Mononuclear cell (primary cell): ENCODE results near the gene PM20D2. TPM values are rescaled to one million over a fixed set of nuclear protein-coding genes. Genes with fewer than 3 reads are reported as not detected.

Experiments
- H3K27me3 ChIP-seq: 2 replicates; pipeline ENCODE4 v1.6.0; 2011; ENCODE audit warnings: low read length, control low read depth; ENCODE audit not compliant: insufficient read depth
- H3K4me1 ChIP-seq: 2 replicates; pipeline ENCODE4 v1.5.1; 2011; ENCODE audit warnings: mild to moderate bottlenecking, low read length, control low read depth; ENCODE audit not compliant: insufficient read depth
- H3K4me3 ChIP-seq: 2 replicates; pipeline ENCODE4 v1.5.1; 2011; ENCODE audit warnings: mild to moderate bottlenecking, low read length, moderate library complexity
- H3K9me3 ChIP-seq: 2 replicates; pipeline ENCODE4 v1.5.1; 2011; ENCODE audit warnings: low read depth, mild to moderate bottlenecking, control low read depth, low read length
- total RNA-seq: library from RNA; depleted of rRNA; stranded (reverse); fragments of >200 nt; gene quantifications from one replicate; pipeline ENCODE4 v1.2.3, GENCODE V29; 2012

The PM20D2 gene
- total RNA-seq, 1 donor = 6.1 TPM

DNA sequence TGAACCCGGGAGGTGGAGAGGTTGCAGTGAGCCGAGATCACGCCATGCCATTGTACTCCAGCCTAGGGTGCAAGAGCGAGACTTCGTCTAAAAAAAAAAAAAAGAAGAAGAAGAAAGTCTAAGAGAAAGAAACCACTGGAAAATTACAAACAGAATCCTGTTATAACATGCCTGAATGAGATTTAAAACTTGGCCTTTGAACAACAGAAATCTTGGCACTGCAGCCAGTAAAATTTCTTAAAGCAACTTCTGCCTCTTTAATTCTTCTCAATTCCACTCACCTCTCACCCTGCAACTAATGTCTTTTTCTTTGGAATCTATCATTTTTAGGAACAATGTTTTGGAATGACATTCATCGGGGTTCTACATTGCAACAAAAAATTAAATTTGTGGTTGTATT, 26.3 kb downstream of the PM20D2 start:
- Histone ChIP-seq H3K4me1 (no peaks in the 10 kb centered on the region), H3K4me3 (no peak overlapping the region), H3K9me3 (no peaks in the 10 kb centered on the region), H3K27me3 (no peaks in the 10 kb centered on the region)

DNA sequence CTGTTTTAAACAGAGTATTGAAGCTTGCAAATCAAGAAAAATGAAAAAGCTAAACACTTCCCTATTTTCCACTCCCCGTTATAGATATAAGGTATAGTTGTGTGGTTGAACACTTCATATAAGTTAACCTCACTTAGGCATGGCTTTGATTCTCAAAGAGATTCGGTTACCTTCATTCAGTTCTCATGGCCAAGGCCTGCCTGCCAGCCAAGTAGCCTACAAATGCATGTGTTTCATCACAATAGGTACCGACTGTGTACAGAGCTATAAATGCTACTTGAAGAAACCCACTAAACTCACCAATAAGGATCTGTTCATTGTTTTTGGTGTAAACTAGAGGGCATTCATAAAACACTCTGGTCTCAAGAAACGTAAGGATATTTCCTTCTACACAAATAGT, 27.8 kb downstream of the PM20D2 start:
- Histone ChIP-seq H3K27me3 (no peaks in the 10 kb centered on the region), H3K9me3 (no peaks in the 10 kb centered on the region), H3K4me1 (no peaks in the 10 kb centered on the region), H3K4me3 (no peak overlapping the region)

DNA sequence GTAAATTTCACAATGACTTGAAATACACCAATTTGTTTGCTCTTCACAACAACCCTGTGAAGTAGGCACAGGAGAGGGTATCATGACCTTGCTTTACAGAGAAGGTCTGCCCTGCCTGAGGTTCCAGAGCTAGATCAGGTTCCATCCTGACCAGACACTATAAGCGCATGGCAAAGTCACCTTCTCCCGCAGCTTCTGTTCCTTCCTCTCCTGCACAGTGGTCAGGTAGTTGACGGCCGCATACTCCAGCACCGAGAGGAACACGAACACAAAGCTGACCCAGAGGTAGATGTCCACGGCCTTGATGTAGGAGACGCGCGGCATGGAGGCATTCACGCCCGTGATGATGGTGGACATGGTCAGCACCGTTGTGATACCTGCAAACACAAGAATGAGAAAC, 34.3 kb downstream of the PM20D2 start:
- H3K4me1 ChIP-seq = no peaks in the 10 kb centered on the region
- H3K4me3 ChIP-seq = no peak overlapping the region
- H3K9me3 ChIP-seq = no peaks in the 10 kb centered on the region
- H3K27me3 ChIP-seq = no peaks in the 10 kb centered on the region

DNA sequence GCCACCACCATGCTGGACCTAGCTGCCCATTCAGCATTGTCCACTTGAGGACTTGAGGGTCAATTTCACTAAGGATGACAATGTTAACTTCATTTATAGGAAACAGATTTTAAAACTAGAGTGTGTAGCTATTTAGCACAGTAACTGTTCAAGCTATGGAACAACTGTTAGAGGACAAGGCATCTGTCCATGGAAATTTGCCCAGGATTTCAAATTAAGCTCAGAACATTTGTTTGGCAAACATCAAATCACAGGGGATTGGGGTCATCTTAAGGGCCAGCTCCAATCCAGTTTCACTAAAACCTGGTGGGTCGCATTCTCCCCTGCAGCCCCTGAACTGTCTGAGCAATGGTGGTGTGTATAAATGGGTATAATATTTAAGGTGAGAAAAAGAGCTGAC, 35.1 kb downstream of the PM20D2 start:
- no peak overlapping the region for H3K4me3 ChIP-seq
- no peaks in the 10 kb centered on the region for H3K27me3 ChIP-seq
- H3K4me1 ChIP-seq = no peaks in the 10 kb centered on the region
- H3K9me3 ChIP-seq = no peaks in the 10 kb centered on the region

DNA sequence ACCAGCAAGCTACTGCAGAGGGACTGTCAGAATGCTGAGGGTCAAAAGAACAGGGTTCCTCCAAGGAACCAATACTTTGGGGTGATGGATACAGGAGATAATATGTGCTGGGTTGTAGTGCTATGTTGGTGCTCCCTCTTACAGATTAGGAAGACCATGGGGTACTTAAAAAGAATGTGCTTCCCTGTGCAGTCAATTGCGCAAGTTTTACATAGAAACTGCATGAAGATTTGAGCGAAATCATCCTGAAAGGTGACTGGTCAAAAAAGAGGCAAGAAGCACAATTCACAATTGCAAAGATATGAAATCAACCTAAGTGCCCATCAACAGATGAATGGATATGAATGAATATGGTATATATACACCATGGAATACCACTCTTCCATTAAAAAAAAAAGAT, 37.4 kb downstream of the PM20D2 start:
- Histone ChIP-seq H3K4me1 (no peaks in the 10 kb centered on the region), H3K27me3 (no peaks in the 10 kb centered on the region), H3K9me3 (no peaks in the 10 kb centered on the region), H3K4me3 (no peak overlapping the region)

DNA sequence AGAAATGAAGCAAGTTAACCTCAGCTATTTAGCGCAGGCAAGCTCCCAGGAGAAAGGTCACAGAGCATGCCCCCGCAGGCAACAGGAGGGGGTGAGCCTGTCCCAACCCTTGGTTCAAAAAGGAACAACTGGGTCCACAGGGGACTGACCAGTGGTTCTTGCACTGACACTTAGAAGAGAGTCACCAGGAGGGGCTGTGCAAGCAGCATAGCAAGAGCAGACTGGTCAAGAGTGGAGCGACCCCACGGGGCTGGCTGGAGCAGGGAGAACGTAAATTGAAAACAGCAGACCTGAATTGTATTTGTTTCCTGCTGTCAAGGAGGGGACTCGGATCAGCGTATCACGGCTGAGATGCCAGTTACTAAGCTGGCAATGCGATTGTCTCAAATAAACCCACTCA, 38.5 kb downstream of the PM20D2 start:
- H3K27me3 ChIP-seq = no peaks in the 10 kb centered on the region
- no peak overlapping the region for H3K4me3 ChIP-seq
- H3K4me1 ChIP-seq = no peaks in the 10 kb centered on the region
- no peaks in the 10 kb centered on the region for H3K9me3 ChIP-seq

DNA sequence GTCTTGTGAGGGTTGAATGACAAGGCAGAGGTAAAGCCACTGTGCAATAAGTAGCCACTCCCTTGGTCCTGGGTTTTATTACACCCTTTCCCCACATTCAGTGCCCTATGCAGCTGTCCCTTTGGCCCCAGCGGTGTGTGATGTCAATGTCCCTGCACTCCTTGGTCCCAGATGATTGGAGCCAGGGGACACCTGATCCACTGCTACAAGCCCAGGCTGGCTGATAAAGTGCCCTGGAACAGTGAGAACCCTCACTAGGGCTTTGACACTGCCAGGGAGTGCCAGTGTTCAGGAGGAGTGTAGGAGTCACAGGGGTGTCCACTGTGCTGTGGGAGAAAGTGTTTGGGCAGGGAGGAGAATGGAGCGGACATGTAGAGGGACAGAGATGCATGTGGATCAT, 40.9 kb downstream of the PM20D2 start:
- Histone ChIP-seq H3K9me3 (no peaks in the 10 kb centered on the region), H3K27me3 (no peaks in the 10 kb centered on the region), H3K4me3 (no peak overlapping the region), H3K4me1 (no peaks in the 10 kb centered on the region)

DNA sequence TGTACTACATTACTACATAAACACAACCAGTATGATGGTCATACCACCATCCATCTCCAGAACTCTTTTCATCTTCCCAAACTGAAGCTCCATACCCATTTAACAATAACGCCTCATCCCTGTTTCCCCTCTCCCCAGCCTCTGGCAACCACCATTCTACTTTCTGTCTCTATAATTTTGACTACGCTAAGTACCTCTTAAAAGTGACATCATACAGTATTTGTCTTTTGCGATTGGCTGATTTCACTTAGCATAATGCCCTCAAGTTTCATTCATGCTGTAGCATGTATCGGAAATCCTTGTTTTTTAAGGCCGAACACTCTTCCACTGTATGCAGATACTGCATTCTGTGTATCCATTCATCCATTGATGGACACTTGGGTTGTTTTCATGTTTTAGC, 41.6 kb downstream of the PM20D2 start:
- Histone ChIP-seq H3K4me3 (no peak overlapping the region), H3K27me3 (no peaks in the 10 kb centered on the region), H3K9me3 (no peaks in the 10 kb centered on the region), H3K4me1 (no peaks in the 10 kb centered on the region)

DNA sequence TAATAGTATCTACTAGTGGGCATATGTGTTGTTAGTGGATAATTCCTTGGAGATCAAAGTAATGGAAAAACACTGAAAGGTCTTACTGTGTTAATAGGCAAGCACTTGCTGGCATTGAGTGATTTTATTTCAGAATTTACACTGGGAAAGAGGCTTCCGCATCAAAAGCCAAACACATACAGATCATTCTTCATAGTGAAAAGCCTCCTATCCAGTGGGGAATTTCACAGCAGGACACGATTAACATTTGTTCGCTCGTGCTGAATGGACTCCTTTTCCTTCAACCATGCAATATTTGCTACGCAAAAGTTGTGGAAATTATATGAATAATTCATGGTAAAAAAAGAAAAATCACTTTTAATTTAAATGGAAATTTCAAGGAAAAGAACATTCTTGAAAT, 44.9 kb downstream of the PM20D2 start:
- Histone ChIP-seq H3K4me1 (no peaks in the 10 kb centered on the region), H3K9me3 (peaks cover 8% of the 10 kb centered on the region), H3K4me3 (no peak overlapping the region), H3K27me3 (no peaks in the 10 kb centered on the region)

DNA sequence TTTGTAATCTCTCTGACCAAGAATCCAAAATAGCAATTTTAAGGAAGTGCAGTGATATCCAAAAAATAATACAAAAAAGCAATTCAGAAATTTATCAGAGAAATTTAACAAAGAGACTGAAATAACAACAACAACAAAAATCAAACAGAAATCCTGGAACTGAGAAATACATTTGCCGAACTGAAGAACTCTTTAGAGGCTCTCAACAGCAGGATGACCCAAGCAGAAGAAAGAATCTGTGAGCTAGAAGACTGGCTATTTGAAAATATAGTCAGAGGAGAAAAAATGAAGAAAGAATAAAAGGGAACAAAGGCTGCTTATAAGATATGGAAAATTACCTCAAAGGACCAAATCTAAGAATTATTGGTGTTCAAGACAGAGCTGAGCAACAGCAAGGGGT, 48.7 kb downstream of the PM20D2 start:
- Histone ChIP-seq H3K27me3 (no peaks in the 10 kb centered on the region), H3K9me3 (peaks cover 8% of the 10 kb centered on the region), H3K4me3 (no peak overlapping the region), H3K4me1 (no peaks in the 10 kb centered on the region)

DNA sequence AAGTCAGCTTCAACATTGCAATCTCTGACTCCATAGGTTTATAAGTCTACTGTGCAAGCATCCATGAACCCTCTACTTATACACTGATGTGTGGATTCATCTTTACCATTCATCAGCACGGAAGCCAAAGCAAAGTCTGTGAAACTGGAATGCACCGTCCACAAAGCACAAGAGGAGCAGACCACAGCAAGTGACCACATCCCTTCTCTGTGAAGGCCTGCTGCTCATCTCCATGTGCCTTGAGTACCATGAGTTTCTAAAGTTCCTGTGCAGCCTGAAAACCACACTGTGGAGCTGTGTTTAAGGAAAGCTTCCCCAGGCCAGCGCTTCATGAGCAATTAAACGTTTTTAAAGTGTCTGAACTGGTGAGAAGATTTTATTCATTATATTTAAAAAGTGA, 51.3 kb downstream of the PM20D2 start:
- Histone ChIP-seq H3K4me3 (no peak overlapping the region), H3K4me1 (no peaks in the 10 kb centered on the region), H3K9me3 (peaks cover 8% of the 10 kb centered on the region), H3K27me3 (no peaks in the 10 kb centered on the region)

DNA sequence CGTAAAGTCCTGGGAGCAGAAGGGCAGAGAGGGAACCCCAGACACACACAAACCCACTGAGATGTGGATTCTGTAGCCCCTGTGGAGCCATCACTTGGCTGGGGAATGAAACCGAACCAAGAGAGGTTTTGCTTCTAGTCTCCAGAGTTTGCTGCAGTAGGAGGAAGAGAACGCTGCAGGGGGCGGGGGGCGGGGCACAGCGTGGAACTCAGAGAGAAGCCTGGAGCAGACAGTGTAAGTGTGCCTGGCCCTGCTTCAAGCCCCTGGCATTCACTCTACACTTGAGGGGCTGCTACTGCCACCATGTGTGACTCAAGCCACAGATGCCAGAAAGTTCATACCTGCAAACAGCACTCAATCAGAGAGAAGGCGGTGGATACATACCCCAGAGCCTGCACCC, 52.4 kb downstream of the PM20D2 start:
- Histone ChIP-seq H3K4me1 (no peaks in the 10 kb centered on the region), H3K27me3 (no peaks in the 10 kb centered on the region), H3K9me3 (peaks cover 8% of the 10 kb centered on the region), H3K4me3 (no peak overlapping the region)

DNA sequence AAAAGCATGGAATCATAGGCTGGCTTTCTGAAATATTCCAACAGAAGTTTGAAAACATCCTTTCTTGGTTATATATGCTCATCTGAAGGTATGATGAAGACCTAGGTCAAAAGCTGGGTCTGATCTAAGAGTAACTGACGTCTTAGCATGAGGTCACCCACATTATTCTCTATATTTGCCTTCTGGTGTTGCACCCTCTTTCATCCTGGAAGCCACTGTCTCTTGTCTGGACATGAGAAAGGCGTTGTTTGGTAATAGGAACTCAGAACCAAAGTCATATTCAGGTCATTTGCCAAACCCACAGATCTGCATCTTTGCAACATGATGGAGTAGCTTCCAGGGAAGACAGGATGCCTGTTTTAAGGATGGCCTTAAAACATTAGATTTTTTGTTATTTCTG, 53.7 kb downstream of the PM20D2 start:
- Histone ChIP-seq H3K4me3 (no peak overlapping the region), H3K9me3 (peaks cover 5% of the 10 kb centered on the region), H3K4me1 (no peaks in the 10 kb centered on the region)

DNA sequence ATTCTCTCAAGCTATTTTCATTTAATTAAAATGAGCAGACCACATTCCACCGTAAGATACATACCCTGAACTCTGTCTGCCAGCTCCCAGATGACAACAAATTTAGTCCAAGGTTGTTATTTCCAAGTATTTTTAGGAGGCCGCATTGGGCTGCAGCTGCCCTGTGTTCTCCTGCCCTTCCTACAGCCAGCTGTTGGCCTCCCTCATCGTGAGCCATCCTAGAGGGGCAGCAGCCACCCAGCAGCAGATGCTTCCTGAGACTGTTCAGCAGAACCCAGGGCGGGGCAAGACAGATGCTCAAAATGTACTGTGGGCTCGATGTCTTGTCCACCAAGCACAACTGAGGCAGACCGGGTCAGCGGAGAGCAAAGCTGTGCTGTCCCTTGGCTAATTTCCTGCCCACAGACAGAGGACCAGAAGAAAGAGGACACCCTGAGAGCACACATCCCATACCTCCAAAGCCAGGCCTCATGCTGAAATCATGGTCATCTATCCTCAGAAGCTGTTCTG, 54.9 kb downstream of the PM20D2 start:
- H3K4me3 ChIP-seq = no peak overlapping the region
- no peaks in the 10 kb centered on the region for H3K4me1 ChIP-seq
- H3K27me3 ChIP-seq = no peaks in the 10 kb centered on the region
- no peaks in the 10 kb centered on the region for H3K9me3 ChIP-seq

More for the DNA sequence above, 53.7 kb downstream of the PM20D2 start:
- H3K27me3 ChIP-seq = no peaks in the 10 kb centered on the region

DNA sequence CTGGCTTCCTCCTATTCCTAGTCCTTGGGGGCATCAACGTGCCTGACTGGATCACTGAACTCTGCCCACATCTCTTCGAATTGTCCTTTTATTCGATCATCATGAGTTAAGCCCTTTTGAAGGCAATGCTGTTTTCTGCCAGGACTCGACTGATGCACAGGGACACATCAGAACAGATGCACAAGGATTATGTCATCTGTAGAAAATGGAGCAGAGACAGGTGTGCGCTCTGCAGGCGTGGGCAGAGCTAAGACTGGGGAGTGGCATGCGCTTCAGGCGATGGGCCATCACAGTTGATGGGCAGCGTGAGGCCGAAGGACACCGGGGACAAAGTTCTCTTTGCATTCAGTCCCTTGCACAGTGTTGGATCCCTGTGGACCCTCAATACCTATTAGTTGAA, 58.2 kb downstream of the PM20D2 start:
- H3K9me3 ChIP-seq = no peaks in the 10 kb centered on the region
- no peaks in the 10 kb centered on the region for H3K27me3 ChIP-seq
- no peaks in the 10 kb centered on the region for H3K4me1 ChIP-seq
- H3K4me3 ChIP-seq = no peak overlapping the region

DNA sequence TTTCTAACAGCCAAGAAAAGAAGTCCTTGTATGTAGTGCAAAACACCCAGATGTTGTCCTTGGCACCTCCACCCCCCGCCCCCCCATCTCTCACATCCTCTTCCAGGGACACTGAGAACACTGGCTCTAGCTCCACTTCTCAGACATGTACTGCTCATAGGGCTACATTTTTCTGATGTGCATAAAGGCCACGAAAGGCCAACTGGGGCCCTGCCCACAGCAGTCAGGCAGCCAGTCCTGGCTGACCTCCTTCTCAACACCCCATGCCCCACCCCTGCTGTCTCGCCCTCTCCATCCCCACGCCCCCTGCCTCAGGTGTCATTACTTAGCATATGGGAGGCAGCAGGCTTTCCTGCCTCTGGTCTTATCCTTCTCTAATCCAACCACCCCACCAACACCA, 60.0 kb downstream of the PM20D2 start:
- Histone ChIP-seq H3K9me3 (no peaks in the 10 kb centered on the region), H3K4me3 (no peak overlapping the region)

DNA sequence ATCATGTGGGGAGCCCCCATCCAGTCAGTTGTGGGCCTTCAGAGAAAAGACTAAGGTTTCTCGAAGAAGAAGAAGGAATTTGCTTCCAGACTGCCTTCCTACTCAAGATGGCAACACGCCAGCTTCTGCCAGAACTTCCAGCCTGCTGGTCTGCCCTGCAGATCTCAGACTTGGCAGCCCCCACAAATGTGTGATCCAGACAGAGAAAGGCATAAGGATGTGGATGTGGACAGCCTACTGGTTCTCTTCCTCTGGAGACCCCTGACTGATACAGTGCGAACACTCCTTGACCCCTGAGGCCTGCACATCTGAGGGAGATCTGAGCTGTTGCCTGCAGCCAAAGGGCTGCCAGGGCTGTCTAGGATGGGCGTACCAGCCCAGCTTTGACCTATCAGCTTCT, 62.7 kb downstream of the PM20D2 start:
- Histone ChIP-seq H3K4me3 (no peak overlapping the region), H3K27me3 (no peaks in the 10 kb centered on the region), H3K9me3 (no peaks in the 10 kb centered on the region), H3K4me1 (no peaks in the 10 kb centered on the region)

More for the DNA sequence above, 60.0 kb downstream of the PM20D2 start:
- no peaks in the 10 kb centered on the region for H3K4me1 ChIP-seq
- H3K27me3 ChIP-seq = no peaks in the 10 kb centered on the region
